Colon (tissue), 2 donors: ENCODE results near the gene BFSP1.

Experiments
- FAIRE-seq: peaks from 2 replicates; lab custom pipeline; 2012; peaks lifted over from hg19 to GRCh38; lab: Jason Lieb, UNC
- donor health status: control.
- donor health status: control.

BFSP1 gene

DNA sequence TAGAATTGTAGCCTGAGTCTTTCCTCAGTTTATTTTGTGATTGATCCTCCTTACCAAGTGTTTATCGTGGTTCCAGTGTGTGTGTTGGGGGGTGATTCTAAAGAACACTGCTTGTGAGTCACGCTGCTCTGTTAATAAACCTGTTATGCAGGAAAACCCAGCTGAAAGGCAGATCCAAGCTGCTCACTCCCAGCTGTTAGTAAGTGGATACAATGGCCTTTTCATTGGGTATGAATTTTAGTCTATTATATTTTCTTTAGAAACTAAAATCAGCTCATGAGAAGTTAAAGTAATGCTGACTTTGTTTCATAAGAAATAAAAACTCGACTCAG lies 26.5 kb upstream of the BFSP1 start:
- FAIRE-seq = no peak

DNA sequence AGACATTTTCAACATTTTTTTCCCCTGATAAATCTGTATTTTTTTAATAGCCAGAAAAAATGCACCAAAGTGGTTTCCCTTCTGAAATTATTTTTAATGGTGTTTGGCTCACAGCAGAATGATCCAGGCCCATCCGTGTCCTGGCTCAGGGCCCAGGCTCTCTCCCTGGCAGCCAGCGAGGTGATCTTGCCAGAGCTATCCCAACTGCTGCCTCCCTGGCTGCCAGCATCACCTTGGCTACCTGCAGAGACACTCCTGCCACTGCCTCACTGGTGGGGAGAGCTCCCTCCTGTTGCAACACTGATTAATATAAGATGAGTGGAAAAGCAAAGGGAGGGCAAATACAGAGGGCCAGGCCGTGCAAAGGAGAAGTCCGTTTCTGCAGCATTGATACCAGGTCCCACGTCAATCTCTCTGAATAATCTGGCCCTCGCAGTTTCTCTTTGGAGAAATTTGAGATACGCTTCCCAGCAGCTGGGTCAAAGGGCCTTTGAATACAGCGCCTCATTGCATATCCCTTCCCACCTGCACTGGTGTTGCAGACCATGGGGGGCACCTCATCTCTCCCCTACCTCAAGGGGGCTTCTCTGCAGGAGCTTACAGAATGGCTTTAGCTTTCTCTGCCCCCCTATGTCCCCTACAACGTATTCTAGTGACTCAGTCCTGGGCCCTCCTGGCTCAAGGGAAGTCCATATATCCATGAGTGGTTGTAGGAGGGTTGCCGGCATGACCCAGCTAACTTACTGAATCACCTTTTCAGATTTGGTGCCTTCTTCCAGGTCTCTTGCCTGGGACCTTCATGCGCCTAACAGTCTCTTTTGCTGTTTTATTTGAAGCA lies 25.9 kb upstream of the BFSP1 start:
- no peak for FAIRE-seq

DNA sequence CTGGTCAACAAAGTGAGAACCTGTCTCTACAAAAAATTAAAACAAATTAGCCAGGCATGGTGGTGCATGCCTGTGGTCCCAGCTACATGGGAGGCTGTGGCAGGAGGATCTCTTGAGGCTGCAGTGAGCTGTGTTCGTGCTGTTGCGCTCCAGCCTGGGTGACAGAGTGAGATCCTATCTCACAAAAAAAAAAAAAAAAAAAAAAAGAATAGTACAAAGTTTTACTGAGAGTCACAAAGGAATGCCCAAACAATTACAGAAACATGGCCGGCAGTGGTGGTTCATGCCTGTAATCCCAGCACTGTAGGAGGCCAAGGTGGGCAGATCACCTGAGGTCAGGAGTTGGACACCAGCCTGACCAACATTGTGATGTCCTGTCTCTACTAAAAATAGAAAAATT lies 23.9 kb upstream of the BFSP1 start:
- no peak for FAIRE-seq

DNA sequence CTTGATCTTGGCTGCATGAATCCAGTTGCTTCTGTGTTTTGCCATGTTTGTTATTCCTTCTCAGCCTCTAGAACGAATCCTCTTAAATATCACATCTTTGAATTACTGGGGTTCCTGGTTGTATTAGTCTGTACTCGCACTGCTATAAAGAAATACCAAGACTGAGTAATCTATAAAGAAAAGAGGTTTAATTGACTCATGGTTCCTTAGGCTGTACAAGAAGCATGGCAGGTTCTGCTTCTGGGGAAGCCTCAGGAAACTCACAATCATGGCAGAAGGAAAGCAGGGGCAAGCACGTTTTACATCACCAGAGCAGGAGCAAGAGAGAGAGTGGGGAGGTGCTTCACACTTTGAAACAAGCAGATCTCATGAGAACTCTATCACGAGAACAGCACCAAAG lies 18.0 kb upstream of the BFSP1 start:
- FAIRE-seq = no peak

DNA sequence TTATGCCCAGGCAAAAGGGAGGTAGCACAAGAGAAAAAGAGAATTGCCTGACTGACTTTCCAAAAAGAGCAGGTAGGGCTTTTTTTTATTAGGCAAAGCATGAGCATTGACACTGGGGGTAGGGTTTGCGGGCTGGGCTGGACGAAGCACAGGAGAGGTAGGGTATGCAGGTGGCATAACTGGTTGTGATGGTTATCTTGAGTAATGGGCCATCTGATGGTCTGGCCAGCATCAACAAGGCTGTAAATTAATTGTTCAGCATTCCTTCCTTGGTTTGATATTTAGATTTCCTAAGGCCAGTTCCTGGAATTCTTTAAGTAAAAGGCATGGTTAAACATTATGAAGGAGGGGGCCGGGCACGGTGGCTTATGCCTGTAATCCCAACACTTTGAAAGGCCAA lies 13.9 kb upstream of the BFSP1 start:
- FAIRE-seq = no peak

DNA sequence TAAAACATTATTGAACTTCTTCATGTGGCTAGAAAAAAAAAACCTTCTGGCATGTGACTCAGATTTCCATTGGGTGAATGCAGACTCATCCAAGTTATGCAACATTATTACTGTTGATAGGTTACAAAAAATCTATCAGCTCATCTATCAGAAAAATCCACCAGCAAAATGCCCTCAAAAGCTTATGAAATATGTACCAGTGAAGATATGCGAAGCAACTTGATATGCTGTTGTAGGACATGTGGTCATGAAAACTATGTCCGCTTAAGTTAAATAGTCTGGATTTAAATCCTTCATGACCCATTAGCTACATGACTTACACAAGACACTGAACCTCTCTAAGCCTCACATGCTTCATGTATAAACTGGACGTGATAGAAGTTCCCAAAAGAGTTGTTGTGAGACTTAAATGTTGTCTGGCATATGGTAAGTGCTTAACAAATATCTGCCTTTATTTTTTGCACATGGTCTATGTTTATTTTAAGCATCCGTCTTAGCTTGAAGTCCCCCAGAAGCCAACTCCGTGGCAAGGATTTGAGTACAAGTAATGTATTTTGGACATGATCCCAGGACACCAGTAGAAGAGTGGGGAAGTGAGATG lies 12.5 kb upstream of the BFSP1 start:
- FAIRE-seq = no peak

DNA sequence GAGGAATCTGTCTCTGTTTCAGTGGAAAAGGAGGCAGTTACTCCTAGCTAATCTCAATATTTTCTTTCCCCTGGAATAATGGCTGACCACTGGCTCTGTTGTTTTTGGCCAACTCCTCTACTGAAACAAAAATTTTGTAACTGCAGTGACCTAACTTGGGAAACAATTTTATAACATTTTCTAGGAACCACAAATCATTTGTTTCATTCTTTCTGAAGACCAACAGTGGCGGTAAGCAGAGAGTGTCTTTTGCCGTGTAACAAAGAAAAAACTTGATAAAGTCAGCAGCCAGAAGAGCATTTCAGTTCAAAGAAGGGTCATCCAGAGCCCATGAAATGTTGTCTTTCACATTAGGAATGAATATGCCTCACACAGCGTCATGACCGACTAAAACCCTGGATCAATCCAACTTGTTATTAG lies 11.8 kb upstream of the BFSP1 start:
- FAIRE-seq = no peak

DNA sequence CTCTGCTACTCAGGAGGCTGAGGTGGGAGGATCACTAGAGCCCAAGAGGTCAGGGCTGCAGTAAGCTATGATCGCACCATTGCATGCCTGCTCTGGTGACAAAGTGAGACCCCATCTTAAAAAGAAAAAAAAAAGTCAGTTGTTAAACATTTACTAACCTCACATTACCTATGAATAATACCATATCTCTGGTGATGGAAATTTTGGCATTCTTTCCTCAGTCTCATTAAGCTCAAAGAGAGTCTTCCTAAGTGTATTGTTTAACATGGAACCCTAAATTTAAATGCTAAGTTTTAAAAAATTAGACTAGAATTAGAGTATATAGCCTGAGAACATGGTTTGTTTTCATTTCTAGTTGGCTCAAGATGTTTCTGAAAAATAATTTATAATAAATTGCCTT lies 11.3 kb upstream of the BFSP1 start:
- FAIRE-seq = no peak

DNA sequence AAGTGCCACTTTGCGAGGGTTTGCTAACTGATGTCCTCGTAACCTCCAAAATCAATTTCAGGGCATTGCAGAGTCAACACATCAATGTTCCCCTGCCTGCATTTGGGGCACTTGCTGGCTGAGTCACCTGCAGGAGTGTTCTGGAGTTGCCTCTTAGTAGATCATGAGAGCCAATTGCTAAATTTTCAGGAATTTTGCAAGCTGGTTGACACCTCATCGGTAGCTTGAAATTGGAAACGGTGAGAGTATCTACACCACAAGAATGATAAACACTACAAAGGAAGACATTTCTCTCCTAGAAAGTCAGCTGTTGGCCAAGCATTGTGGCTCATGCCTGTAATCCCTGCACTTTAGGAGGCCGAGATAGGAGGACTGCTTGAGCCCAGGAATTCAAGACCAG lies 10.8 kb upstream of the BFSP1 start:
- no peak for FAIRE-seq

DNA sequence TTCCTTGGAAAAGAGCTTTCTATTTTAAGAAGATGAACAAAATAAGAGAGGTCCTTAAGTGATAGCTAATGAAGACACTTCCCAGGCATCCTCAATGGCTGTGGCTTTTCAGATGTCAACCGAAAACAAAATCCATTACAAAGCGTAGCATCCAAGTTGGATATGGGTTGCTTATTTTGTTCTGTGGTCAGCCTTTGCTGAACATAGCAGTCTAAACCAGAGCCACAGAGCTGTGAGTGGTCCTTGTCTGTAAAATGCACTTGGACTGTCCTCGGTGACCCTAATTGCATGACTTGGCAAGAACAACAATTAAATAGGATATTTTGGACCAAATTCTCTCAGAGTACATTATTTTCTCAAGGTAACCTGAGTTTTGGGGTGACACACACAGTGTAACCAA lies 10.4 kb upstream of the BFSP1 start:
- FAIRE-seq = no peak

DNA sequence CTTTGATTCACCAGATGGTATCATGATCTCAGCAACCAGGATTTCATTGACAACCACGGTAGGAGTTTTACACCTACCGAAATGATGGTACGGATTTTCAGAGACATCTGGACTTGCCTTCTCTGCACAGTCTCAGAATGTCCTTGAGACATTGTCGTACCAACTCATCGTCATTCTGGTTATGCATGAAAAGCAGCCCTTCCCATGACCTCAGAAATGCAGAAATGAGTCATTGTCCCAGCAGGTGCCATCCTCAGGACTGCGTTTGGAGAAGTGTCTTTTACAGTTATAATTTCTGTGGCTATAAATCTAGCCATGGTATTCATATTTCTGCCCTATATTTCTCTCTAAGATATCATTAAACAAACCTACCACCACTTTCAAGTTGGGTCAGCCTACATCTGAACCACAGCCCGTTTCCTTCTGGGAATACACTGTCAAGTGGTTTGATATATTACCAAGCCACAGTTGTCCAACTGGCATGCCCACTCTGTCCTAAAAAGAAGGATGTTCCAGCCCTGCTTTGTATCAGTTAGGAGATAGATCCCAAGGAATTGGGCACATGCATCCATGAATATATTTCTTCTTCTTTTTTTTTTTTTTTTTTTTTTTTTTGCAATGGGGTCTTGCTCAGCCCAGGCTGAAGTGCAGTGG lies 7.5 kb upstream of the BFSP1 start:
- FAIRE-seq = no peak

DNA sequence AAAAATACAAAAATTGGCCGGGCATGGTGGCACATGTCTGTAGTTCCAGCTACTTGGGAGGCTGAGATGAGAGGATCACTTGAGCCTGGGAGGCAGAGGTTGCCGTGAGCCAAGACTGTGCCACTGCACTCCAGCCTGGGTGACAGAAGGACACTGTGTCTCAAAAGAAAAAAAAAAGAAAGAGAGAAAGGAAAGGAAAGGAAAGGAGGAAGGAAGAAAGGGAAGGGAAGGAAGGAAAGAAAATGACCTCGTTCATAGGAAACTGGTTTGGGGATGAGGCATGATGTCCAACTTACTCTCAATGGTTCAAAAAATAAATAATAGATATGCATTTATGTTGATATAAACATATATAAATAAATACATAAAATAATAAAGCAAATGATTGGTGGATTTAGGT lies 6.8 kb upstream of the BFSP1 start:
- no peak for FAIRE-seq

DNA sequence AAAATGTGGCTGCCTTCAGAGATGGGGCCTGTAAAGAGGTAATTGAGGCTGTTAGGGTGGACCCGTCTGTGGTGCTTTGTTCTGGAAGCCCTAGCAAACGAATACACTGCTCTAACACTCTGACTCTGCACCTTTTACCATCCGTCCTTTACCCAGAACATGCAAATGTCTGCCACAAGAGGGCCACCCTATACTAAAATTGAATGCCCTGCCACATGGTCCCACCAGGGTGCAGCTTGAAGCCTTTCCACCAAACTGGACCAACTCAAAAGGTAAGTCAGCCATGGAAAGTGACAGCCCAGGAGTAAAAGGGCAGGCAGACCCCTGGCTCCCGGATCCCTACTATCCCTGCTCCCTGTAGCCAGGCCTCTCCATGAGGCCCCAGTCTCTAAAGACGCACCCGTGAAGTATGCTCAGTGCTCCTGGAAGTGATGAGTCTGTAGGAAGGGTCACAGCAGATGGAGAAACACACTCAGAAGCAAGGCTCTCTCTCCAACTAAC lies 5.8 kb upstream of the BFSP1 start:
- FAIRE-seq = no peak

DNA sequence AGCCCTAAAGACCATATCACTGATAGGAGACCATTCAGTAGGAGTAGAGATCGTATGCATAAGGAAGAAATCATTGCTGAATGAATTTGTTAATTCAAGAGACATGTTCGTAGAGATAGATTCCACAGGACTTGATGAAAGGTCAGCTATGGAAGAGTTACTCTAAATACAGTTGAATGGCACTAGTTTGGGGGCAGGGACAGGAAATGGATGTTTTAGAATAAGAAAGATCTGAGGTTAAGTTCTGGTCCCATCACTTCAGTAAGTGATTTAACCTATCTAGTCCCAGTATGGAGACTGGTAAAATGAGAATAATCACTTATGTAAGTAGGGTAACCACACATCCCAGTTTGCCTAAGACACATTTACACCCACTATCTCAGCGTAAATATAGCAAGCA lies 2.9 kb upstream of the BFSP1 start:
- FAIRE-seq = no peak

DNA sequence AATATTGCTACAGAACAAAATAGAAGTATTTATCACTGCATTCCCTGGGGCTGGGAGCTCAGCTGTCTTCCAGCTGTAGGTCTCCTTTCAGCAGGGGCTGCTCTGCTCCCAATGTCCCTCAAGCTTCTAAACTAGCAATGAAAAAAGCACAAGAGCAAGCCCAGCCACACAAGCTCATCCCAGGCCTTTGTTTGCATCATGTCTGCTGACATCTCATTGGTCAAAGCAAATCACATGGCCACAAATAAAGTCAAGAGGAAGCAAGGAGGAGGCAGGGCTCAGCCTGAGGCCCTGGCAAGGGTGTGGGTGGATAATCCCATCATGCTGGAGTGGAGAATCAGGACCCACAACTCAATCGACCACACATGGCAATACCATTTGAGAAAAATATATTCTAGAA lies 2.2 kb upstream of the BFSP1 start:
- FAIRE-seq = no peak

DNA sequence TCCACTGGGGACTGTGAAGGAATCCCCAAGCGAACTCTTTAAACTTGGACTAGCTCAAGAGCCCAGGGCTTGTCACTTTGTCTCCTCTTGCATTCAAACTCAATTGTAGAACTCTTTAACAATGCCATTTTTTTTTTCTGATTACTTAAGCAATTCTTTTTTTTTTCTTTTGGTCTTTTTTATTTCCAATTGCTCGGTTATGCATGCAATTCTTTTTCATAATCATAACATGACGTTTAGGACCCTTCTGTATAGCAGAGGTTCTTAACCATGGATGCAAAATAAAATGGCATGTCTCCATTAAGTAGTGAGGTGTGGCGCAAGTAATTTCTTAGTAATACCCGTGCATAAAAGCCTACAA lies 466 bp upstream of the BFSP1 start:
- no peak for FAIRE-seq

DNA sequence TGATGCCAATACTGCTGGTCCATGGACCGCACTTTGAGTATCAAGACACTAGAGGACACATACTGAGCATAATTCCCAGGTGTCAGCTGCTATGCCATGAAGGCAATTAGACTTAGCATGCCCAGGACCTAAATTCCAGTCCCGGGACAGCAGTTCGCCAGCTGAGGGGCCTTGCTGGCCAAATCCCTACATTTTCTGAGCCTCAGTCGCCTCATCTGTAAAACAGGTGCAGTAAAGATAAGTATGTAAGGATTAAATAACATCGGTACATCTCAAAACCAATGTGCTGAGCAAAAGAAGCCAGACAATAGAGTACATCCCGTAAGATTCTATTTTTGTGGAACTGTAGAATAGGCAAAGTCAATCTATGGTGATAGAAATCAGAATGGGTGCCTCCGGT lies 1.0 kb downstream of the BFSP1 start:
- no peak for FAIRE-seq

DNA sequence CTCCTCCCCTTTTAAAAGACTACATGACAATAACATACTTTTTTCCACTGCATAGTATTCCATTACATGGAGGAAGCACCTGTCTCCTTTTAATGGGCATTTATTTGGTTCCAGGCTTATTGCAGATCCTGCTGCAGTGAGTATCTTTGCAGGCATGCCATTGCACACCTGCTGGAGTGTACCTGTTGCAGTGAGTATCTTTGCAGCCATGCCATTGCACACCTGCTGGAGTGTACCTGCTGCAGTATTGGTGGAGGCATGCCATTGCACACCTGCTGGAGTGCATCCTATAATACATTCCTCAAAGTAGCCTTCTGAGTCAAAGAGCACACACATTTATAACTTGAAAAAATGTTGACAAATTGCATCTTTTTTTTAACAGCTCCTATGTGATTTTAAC lies 1.6 kb downstream of the BFSP1 start:
- no peak for FAIRE-seq

DNA sequence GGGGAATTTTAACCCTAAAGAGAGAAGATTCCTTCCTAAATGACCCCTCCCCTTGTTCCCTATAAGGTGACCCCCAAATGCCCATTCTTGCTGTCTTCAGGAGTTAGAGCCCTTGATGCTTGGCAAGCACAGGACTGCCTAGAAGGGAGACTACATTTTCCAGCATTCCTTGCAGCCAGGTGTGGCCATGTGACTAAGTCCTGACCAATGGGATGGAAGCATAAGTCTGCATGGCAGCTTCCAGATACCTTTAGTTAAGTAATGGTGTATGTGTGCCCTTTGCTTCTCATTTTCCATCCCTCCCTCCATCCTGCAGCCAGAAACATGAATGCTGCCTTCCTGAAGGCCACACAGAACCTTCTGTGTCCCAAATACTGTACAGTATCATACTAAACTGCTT lies 5.5 kb downstream of the BFSP1 start:
- FAIRE-seq = no peak

DNA sequence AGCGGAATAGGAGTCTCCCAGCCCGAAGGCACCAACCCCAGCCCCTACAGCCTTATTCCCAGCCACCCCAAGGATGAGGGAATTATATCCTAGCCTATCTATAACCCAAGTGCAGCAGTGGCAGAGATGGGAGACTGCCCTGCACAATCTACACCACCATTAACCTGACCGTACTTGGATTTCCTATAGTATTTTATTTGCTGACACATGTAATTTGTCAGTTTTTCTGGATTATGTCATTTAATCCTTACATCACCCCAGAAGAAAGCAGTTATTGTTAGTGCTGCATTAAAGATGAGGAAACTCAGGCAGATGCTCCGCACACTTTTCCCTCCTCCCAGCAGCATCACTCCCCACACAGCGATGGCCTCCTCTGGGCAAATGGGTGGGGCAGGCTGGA lies 6.0 kb downstream of the BFSP1 start:
- FAIRE-seq = no peak

DNA sequence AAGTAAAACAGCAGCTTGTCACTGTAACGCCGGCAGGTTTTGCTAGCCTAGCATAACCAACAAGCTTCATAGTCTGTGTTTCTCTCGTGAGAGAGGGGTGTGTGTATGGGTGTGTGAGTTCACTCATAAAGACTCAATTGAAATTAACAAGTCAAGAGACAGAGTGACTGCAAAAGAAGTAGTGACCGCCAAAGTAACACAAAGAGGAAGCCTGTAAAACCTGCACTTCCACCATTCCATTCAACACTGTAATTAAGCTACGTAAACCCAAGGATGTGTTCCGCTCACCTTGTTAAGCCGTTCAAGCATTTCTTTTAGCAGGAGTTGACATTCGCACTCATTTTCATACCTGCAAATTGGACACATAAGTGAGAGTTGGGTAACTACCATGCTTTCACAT lies 6.6 kb downstream of the BFSP1 start:
- FAIRE-seq = no peak

DNA sequence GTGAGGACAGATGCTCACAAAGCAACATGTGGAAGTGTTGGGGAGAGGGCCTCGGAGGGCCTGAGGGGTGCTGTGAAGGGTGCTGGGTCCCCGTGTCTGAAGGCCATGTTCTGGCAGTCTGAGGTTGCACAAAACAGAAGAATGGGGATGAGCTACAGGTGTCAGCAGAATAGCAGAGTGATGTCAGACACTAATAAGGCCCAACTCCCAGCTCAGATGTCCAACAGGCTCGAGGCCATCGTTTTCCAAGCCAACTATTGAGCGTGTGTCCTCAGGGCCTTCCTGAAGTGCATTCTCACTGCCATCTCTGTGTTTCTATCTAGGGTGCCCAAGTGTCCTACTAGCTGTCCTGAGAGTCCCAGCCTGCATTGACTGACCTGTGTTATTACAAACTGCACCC lies 7.9 kb downstream of the BFSP1 start:
- FAIRE-seq = no peak

DNA sequence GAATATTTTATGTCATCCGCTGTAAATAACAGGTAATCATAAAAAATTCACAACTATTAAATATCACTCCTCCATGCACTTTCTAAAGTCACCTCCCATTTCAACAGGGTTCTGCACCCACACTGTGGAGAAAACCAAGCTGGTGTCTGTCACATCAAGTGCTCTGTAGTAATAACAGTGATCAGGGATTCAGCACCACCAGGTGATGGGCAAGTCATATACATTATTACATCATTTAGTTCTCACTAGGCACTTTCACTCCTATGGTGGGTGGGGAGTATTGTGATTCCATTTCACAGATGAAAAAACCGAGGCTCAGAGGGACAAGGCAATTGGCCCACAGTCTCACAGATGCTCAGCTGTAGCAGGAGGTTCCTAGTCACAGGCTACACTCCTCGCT lies 8.7 kb downstream of the BFSP1 start:
- no peak for FAIRE-seq

DNA sequence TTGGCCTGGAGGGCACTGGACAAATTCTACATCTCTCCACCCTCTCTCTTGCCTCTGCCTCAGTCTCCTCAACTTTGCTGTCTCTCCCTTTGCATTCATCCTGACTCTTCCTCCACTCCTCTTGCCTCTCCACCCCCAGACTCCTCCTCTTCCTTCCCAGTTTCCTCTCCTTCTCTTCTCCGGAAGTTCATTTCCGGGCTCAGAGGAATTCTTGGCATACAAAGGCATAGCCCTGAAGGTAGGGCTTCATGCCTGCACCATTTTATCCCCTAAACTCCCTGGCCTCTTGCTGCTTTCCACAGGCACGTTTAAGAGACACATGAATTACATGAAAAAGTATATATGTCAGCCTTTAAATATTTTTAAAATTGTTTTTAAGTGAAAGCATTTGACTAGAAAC lies 10.6 kb downstream of the BFSP1 start:
- no peak for FAIRE-seq
